Thyroid gland (tissue), 4 donors: ENCODE results near the gene NR4A3. TPM values are rescaled to one million over a fixed set of nuclear protein-coding genes. Genes with fewer than 3 reads are reported as not detected.

Experiments
- DNase-seq, 2 donors: peaks; one replicate each; pipeline ENCODE4 v3.0.0-alpha.2; 2019
- H3K27ac ChIP-seq, 3 donors: fragments of 200-600 bp; sonication (generic); 1 replicate in 2 of 3; 2 replicates in 1 of 3; pipeline ENCODE4 v1.5.1; 2016 to 2019; ENCODE audit warnings: mild to moderate bottlenecking in 1 of 3, moderate library complexity in 1 of 3
- H3K27me3 ChIP-seq: fragments of 200-600 bp; sonication (generic); one replicate; pipeline ENCODE4 v1.5.1; 2019
- H3K36me3 ChIP-seq, 2 donors: fragments of 200-600 bp; sonication (generic); one replicate each; pipeline ENCODE4 v1.5.1; 2016 to 2019
- H3K4me1 ChIP-seq, 2 donors: fragments of 200-600 bp; sonication (generic); one replicate each; pipeline ENCODE4 v1.5.1; 2017 to 2019
- H3K4me3 ChIP-seq, 3 donors: fragments of 200-600 bp; sonication (generic); replicated peaks in 1 of 3; 1 replicate in 2 of 3; 2 replicates in 1 of 3; pipeline ENCODE4 v1.5.1; 2016; ENCODE audit warnings: mild to moderate bottlenecking in 1 of 3
- H3K9me3 ChIP-seq: fragments of 200-600 bp; sonication (generic); one replicate; pipeline ENCODE4 v1.5.1; 2017
- CTCF ChIP-seq, 6 experiments: fragments of 200-600 bp in 3 of 6; fragments of 450-650 bp in 3 of 6; sonication (generic) in 3 of 6; IDR thresholded peaks; one replicate each; pipeline ENCODE4 v1.5.1; 2016 to 2019; ENCODE audit warnings: antibody characterized with exemption in 6 of 6, mild to moderate bottlenecking in 2 of 6, inconsistent platforms in 1 of 6, moderate library complexity in 1 of 6
- POLR2A ChIP-seq, 2 donors: fragments of 450-650 bp; IDR thresholded peaks; one replicate each; pipeline ENCODE4 v1.6.1; 2017; ENCODE audit warnings: antibody characterized with exemption in 2 of 2, mild to moderate bottlenecking in 2 of 2, moderate library complexity in 1 of 2
- WGBS, 2 donors: methylation state at CpG; one replicate each; pipeline ENCODE4 v1.1.5; 2017; 5-methylcytosine and 5-hydroxymethylcytosine counted together
- intact Hi-C: fragments of 100-400 bp; cut with DNase I; formaldehyde crosslinking; loops from one replicate; pipeline ENCODE4 v1.15.1; 2023
- total RNA-seq, 4 donors: library from RNA; depleted of rRNA; stranded (reverse); fragments of >200 nt; gene quantifications; one replicate each; pipeline ENCODE4 v1.2.3, GENCODE V29; 2016

Gene NR4A3
- total RNA-seq, 4 donors from 2014 or later: 1.7 to 4.8 (median 2.3) TPM

- Histone ChIP-seq H3K27me3 (no peaks in the 10 kb centered on the region), H3K36me3 (no peaks in the 10 kb centered on the region), H3K27ac (peak overlapping the region in 1 of 3 donors; percentile 77), H3K9me3 (no peaks in the 10 kb centered on the region), H3K4me3 (no peak overlapping the region), H3K4me1 (peaks cover 5 to 9% of the 10 kb centered on the region in 2 donors)
- DNase-seq: no peak
- intact Hi-C loops: no loop called here
- 94 to 100% methylated on average over 2 of the region's 2 CpGs for WGBS, 2 donors
- TF ChIP-seq CTCF (IDR thresholded peaks at IDR 0.05): no peak
- no peak for TF ChIP-seq POLR2A (IDR thresholded peaks at IDR 0.05)
Observed at GRCh38 chr9:99808454-99808853, 13.2 kb upstream of the NR4A3 start.

- Histone ChIP-seq H3K27me3 (no peaks in the 10 kb centered on the region), H3K27ac (no peak overlapping the region), H3K9me3 (no peaks in the 10 kb centered on the region), H3K4me1 (peaks cover 5 to 9% of the 10 kb centered on the region in 2 donors), H3K4me3 (no peak overlapping the region), H3K36me3 (no peaks in the 10 kb centered on the region)
- TF ChIP-seq POLR2A (IDR thresholded peaks at IDR 0.05) (no peak), CTCF (IDR thresholded peaks at IDR 0.05) (no peak)
- DNase-seq: no peak
- intact Hi-C loops: no loop called here
Observed at GRCh38 chr9:99809586-99810319, 11.9 kb upstream of the NR4A3 start.

DNA sequence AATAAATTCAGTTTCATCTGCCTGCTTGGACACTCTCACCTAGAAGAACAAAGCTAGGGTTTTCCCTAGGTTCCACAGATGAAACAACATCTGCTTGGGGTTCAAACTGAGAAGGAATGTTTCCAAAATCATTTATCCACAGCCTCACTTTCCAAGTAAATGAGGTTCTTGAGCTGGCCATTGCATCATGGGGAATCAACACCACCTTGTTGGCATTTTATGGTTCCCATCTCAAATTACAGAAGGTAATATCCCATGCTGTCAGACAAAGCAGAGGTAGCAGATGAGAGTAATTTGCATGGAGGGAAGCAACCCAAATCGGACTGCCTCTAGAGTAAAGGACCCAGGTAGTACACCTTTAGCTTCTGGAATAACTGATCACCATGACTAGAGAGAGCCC, 10.5 kb upstream of the NR4A3 start:
- no peak for DNase-seq
- Histone ChIP-seq H3K4me3 (no peak overlapping the region), H3K27ac (no peak overlapping the region), H3K27me3 (no peaks in the 10 kb centered on the region), H3K36me3 (no peaks in the 10 kb centered on the region), H3K9me3 (no peaks in the 10 kb centered on the region), H3K4me1 (peaks cover 5 to 9% of the 10 kb centered on the region in 2 donors)
- 0 to 42% methylated on average over 1 of the region's 1 CpG for WGBS, 2 donors
- intact Hi-C loops: no loop called here
- no peak for TF ChIP-seq CTCF (IDR thresholded peaks at IDR 0.05)

- WGBS, 2 donors: 88 to 91% methylated on average over 8 of the region's 8 CpGs
- Histone ChIP-seq H3K27ac (no peak overlapping the region), H3K4me3 (no peak overlapping the region), H3K9me3 (no peaks in the 10 kb centered on the region), H3K27me3 (no peaks in the 10 kb centered on the region), H3K4me1 (peaks cover 5 to 9% of the 10 kb centered on the region in 2 donors), H3K36me3 (no peaks in the 10 kb centered on the region)
- no peak for DNase-seq
- no peak for TF ChIP-seq CTCF (IDR thresholded peaks at IDR 0.05)
- no peak for TF ChIP-seq POLR2A (IDR thresholded peaks at IDR 0.05)
- intact Hi-C loops: no loop called here
Observed at GRCh38 chr9:99811598-99812383, 9.9 kb upstream of the NR4A3 start.

GRCh38 chr9:99813739-99814138, 7.9 kb upstream of the NR4A3 start:
- 84 to 87% methylated on average over 8 of the region's 8 CpGs for WGBS, 2 donors
- H3K36me3 ChIP-seq: no peaks in the 10 kb centered on the region
- H3K4me1 ChIP-seq: peaks cover 5% of the 10 kb centered on the region in 2 donors
- no peak overlapping the region for H3K4me3 ChIP-seq
- no peaks in the 10 kb centered on the region for H3K9me3 ChIP-seq
- H3K27ac ChIP-seq: no peak overlapping the region
- DNase-seq: no peak
- intact Hi-C loops: no loop called here
- H3K27me3 ChIP-seq: no peaks in the 10 kb centered on the region
- no peak for TF ChIP-seq POLR2A (IDR thresholded peaks at IDR 0.05)
- TF ChIP-seq CTCF (IDR thresholded peaks at IDR 0.05): no peak
